IMR-90 (cell line): ENCODE measurements around the gene LRCOL1. TPM values are rescaled to one million over a fixed set of nuclear protein-coding genes. Genes with fewer than 3 reads are reported as not detected.

Experiments used
- ATAC-seq: fragments of 200-7000 bp; cut with Tn5 transposase; 2 replicates; pipeline ENCODE4 v1.9.1; 2020; ENCODE audit warnings: low read depth, mild to moderate bottlenecking, moderate library complexity
- BruUV-seq: library from RNA; stranded (reverse); fragments of 400-500 nt; replicated peaks from 2 replicates; lab custom pipeline; 2021; lab: Mats Ljungman, UMichigan
- CTCF ChIA-PET: fragments of 300-600 bp; formaldehyde crosslinking; extraction: SDS; loops from one replicate; lab custom pipeline; 2021; ENCODE audit warnings: antibody characterized with exemption; lab: Yijun Ruan, JAX
- POLR2A ChIA-PET: fragments of 300-600 bp; sonication (Branson Sonifier 250); formaldehyde crosslinking; loops from one replicate; lab custom pipeline; 2022; ENCODE audit warnings: antibody characterized with exemption; ENCODE audit not compliant: unreplicated experiment; lab: Charles Lee
- DNase-seq: peaks from one replicate; pipeline ENCODE4 v3.0.0; 2013
- H2AFZ ChIP-seq: replicated peaks from 2 replicates; pipeline ENCODE3; 2013; ENCODE audit warnings: low read length, mild to moderate bottlenecking; ENCODE audit not compliant: poor library complexity
- H2AK5ac ChIP-seq: 2 replicates; pipeline ENCODE4 v1.6.1; 2013; ENCODE audit warnings: low read depth, low read length, inconsistent platforms
- H2AK9ac ChIP-seq: replicated peaks from 2 replicates; pipeline ENCODE3; 2013; ENCODE audit warnings: mild to moderate bottlenecking, low read depth, low read length, moderate library complexity; ENCODE audit not compliant: poor library complexity
- H2BK120ac ChIP-seq: 2 replicates; pipeline ENCODE4 v1.6.1; 2013; ENCODE audit warnings: low read depth, low read length, inconsistent platforms
- H2BK15ac ChIP-seq: 3 replicates; pipeline ENCODE4 v1.6.1; 2013; ENCODE audit warnings: low read depth, low read length, inconsistent platforms
- H2BK20ac ChIP-seq: 2 replicates; pipeline ENCODE4 v1.6.1; 2013; ENCODE audit warnings: low read depth, mild to moderate bottlenecking, inconsistent platforms, low read length, moderate library complexity
- H2BK5ac ChIP-seq: 2 replicates; pipeline ENCODE4 v1.6.1; 2013; ENCODE audit warnings: mild to moderate bottlenecking, low read depth, low read length, inconsistent platforms; ENCODE audit not compliant: poor library complexity, severe bottlenecking
- H3K14ac ChIP-seq: replicated peaks from 2 replicates; pipeline ENCODE4 v1.6.1; 2013; ENCODE audit warnings: low read depth, low read length, inconsistent platforms
- H3K18ac ChIP-seq: 2 replicates; pipeline ENCODE4 v1.6.1; 2013; ENCODE audit warnings: low read depth, low read length, control low read depth
- H3K23ac ChIP-seq: 2 replicates; pipeline ENCODE4 v1.6.1; 2013; ENCODE audit warnings: low read depth, low read length, inconsistent platforms
- H3K27ac ChIP-seq: 2 replicates; pipeline ENCODE4 v1.5.1; 2013; ENCODE audit warnings: mild to moderate bottlenecking, control low read depth, low read length; ENCODE audit not compliant: insufficient read depth
- H3K27me3 ChIP-seq: 2 replicates; pipeline ENCODE4 v1.6.1; 2013; ENCODE audit warnings: low read length; ENCODE audit not compliant: control insufficient read depth, insufficient read depth
- H3K36me3 ChIP-seq: 2 replicates; pipeline ENCODE4 v1.6.1; 2013; ENCODE audit warnings: low read length, mixed read lengths; ENCODE audit not compliant: control insufficient read depth, insufficient read depth
- H3K4ac ChIP-seq: 2 replicates; pipeline ENCODE4 v1.6.1; 2013; ENCODE audit warnings: low read depth, low read length, inconsistent platforms
- H3K4me1 ChIP-seq: 2 replicates; pipeline ENCODE4 v1.6.1; 2013; ENCODE audit warnings: low read length, mixed read lengths; ENCODE audit not compliant: control insufficient read depth, insufficient read depth
- H3K4me2 ChIP-seq: 2 replicates; pipeline ENCODE4 v1.6.1; 2013; ENCODE audit warnings: low read depth, mild to moderate bottlenecking, control low read depth, low read length, moderate library complexity
- H3K4me3 ChIP-seq: 2 replicates; pipeline ENCODE4 v1.5.1; 2013; ENCODE audit warnings: low read depth, mild to moderate bottlenecking, control low read depth, low read length, moderate library complexity; ENCODE audit not compliant: insufficient read depth
- H3K56ac ChIP-seq: 2 replicates; pipeline ENCODE4 v1.6.1; 2013; ENCODE audit warnings: low read length, inconsistent platforms; ENCODE audit not compliant: insufficient read depth; ENCODE audit errors: extremely low read depth
- H3K79me1 ChIP-seq, 2 experiments: 2 replicates each; pipeline ENCODE4 v1.6.1; 2013; ENCODE audit warnings: low read length in 2 of 2, inconsistent platforms in 1 of 2, low read depth in 1 of 2
- H3K9ac ChIP-seq: 2 replicates; pipeline ENCODE4 v1.6.1; 2013; ENCODE audit warnings: low read depth, low read length, control low read depth
- H3K9me1 ChIP-seq: 2 replicates; pipeline ENCODE4 v1.6.1; 2013; ENCODE audit warnings: low read length, inconsistent platforms; ENCODE audit not compliant: insufficient read depth
- H3K9me3 ChIP-seq: 2 replicates; pipeline ENCODE4 v1.6.1; 2013; ENCODE audit warnings: low read length; ENCODE audit not compliant: control insufficient read depth, insufficient read depth
- H4K20me1 ChIP-seq: 2 replicates; pipeline ENCODE4 v1.6.1; 2013; ENCODE audit warnings: low read length, inconsistent platforms; ENCODE audit not compliant: insufficient read depth
- H4K5ac ChIP-seq: 2 replicates; pipeline ENCODE4 v1.6.1; 2013; ENCODE audit warnings: mild to moderate bottlenecking, low read depth, low read length, control low read depth
- H4K8ac ChIP-seq, 2 experiments: 2 replicates each; pipeline ENCODE4 v1.6.1; 2013; ENCODE audit warnings: low read depth in 2 of 2, low read length in 2 of 2, control low read depth in 1 of 2, inconsistent platforms in 1 of 2
- H4K91ac ChIP-seq: 2 replicates; pipeline ENCODE4 v1.6.1; 2013; ENCODE audit warnings: low read depth, low read length, inconsistent platforms; ENCODE audit not compliant: insufficient read depth
- BHLHE40 ChIP-seq: fragments of 150-350 bp; IDR thresholded peaks from 2 replicates; pipeline ENCODE4 v1.6.1; 2016; ENCODE audit warnings: mild to moderate bottlenecking, low read depth, low read length
- FOS ChIP-seq: fragments of 150-350 bp; IDR thresholded peaks from 2 replicates; pipeline ENCODE4 v1.6.1; 2016; ENCODE audit warnings: low read depth, low read length
- MAFK ChIP-seq: IDR thresholded peaks from 2 replicates; pipeline ENCODE4 v1.6.1; 2012; ENCODE audit warnings: low read depth, low read length, improper control_type of control experiment
- MAZ ChIP-seq: IDR thresholded peaks from 2 replicates; pipeline ENCODE4 v1.6.1; 2012; ENCODE audit warnings: low read depth, mild to moderate bottlenecking, low read length, improper control_type of control experiment, moderate library complexity, borderline replicate concordance
- POLR2A ChIP-seq: IDR thresholded peaks from 2 replicates; pipeline ENCODE4 v1.6.1; 2012; ENCODE audit warnings: mild to moderate bottlenecking, low read depth, low read length
- USF2 ChIP-seq: fragments of 150-350 bp; IDR thresholded peaks from 2 replicates; pipeline ENCODE4 v1.6.1; 2017; ENCODE audit warnings: mild to moderate bottlenecking, antibody characterized with exemption, low read length, low read depth
- WGBS, 2 experiments: methylation state at CpG; one replicate each; pipeline versions ENCODE4 v1.1.5 to v1.1.7; 2013; ENCODE audit warnings: missing lambda C conversion rate in 2 of 2; ENCODE audit not compliant: insufficient read length in 1 of 2; ENCODE audit errors: extremely low coverage in 2 of 2; 5-methylcytosine and 5-hydroxymethylcytosine counted together
- dilution Hi-C: fragments of 300-500 bp; cut with HindIII; formaldehyde crosslinking; loops from one replicate; pipeline ENCODE4 v1.14.3; 2018; ENCODE audit warnings: low sequenced_read_pairs; ENCODE audit not compliant: unreplicated experiment
- in situ Hi-C: fragments of 300-500 bp; cut with MboI; formaldehyde crosslinking; loops from 3 replicates; pipeline ENCODE4 v1.14.3; 2019; ENCODE audit warnings: low sequenced_read_pairs, inconsistent platforms, mixed read lengths
- intact Hi-C: fragments of 100-400 bp; cut with micrococcal nuclease; formaldehyde crosslinking; loops from 2 replicates; pipeline ENCODE4 v1.10.0; 2022
- polyA plus RNA-seq, 3 experiments: library from polyadenylated mRNA; depleted of rRNA; stranded (reverse); fragments of >200 nt; gene quantifications; 2 replicates each; pipeline ENCODE4 v1.2.3, GENCODE V29; 2012; ENCODE audit warnings: low replicate concordance in 1 of 3
- total RNA-seq: library from RNA; depleted of rRNA; stranded (reverse); fragments of >200 nt; gene quantifications from 2 replicates; pipeline ENCODE4 v1.2.3, GENCODE V29; 2012

LRCOL1 gene
- total and polyA plus RNA-seq, 2 of the 4 experiments (the other 2 are of a cell fraction), result 1.0 TPM; not detected in 1

- no peak overlapping the region for H3K56ac ChIP-seq
- peaks cover 7% of the 10 kb centered on the region; the same call in 1 of the 2 replicates for H4K20me1 ChIP-seq
- no peak overlapping the region for H2BK15ac ChIP-seq
- H3K4me1 ChIP-seq, result no peaks in the 10 kb centered on the region
- no peak overlapping the region for H4K8ac ChIP-seq
- no peak overlapping the region for H2AK9ac ChIP-seq
- no peak for DNase-seq
- H3K36me3 ChIP-seq, result peaks cover 30% of the 10 kb centered on the region
- H3K9me3 ChIP-seq, result no peaks in the 10 kb centered on the region
- ChIA-PET POLR2A (no interaction called here), CTCF (no interaction called here)
- H3K4ac ChIP-seq, result no peak overlapping the region
- no peak overlapping the region for H3K23ac ChIP-seq
- no peak overlapping the region for H3K4me3 ChIP-seq
- 96% methylated on average over 19 of the region's 28 CpGs; no CpG with 5 or more reads in 1 of the 2 experiments for WGBS, 2 experiments
- no peak overlapping the region for H3K27ac ChIP-seq
- dilution Hi-C loops, result no loop called here
- intact Hi-C loops, result no loop called here
- H3K27me3 ChIP-seq, result no peaks in the 10 kb centered on the region
- no peak overlapping the region for H3K14ac ChIP-seq
- H3K4me2 ChIP-seq, result no peak overlapping the region
- no peak overlapping the region for H2BK20ac ChIP-seq
- no peaks in the 10 kb centered on the region for H3K9me1 ChIP-seq
- H2BK120ac ChIP-seq, result no peak overlapping the region
- BruUV-seq, result no TSS peak
- no peak overlapping the region for H3K9ac ChIP-seq
- H2AFZ ChIP-seq, result no peak overlapping the region
- H2BK5ac ChIP-seq, result no peak overlapping the region
- in situ Hi-C loops, result no loop called here
- no peaks in the 10 kb centered on the region for H3K79me1 ChIP-seq
- no peak for TF ChIP-seq POLR2A
- no peak for TF ChIP-seq MAZ
- no peak for TF ChIP-seq MAFK
- no peak for TF ChIP-seq USF2
- TF ChIP-seq FOS, result no peak
- TF ChIP-seq BHLHE40, result no peak
- H2AK5ac ChIP-seq, result no peak overlapping the region
- no peak overlapping the region for H4K5ac ChIP-seq
- no peak overlapping the region for H4K91ac ChIP-seq
- ATAC-seq, result no peak
- no peak overlapping the region for H3K18ac ChIP-seq
Measured at GRCh38 chr12:132641811-132642650, 31.6 kb upstream of the LRCOL1 start.
